ENCODE results near the gene CD74. TPM values are rescaled to one million over a fixed set of nuclear protein-coding genes. Genes with fewer than 3 reads are reported as not detected.

Gene CD74
- total and polyA plus RNA-seq, 2 of the 13 experiments (the other 11 are each of a cell fraction or from before 2014, with no cell fraction given), result 34.1 to 84.4 TPM

- TF ChIP-seq CEBPZ (IDR thresholded peaks at IDR 0.05; ENCODE audit: low read length), result no peak
- no peak for TF ChIP-seq ZSCAN25 (CRISPR knock-in tag; IDR thresholded peaks at IDR 0.05)
Measured at GRCh38 chr5:150461231-150461630, 48.5 kb upstream of the CD74 start (continued).

- Histone ChIP-seq H3K27ac (ENCODE audit: extremely low read length, insufficient read depth, low read length) (no peak overlapping the region), H3K36me3 (replicated peaks in 1 of 2; ENCODE audit: control insufficient read depth in 1 of 2, insufficient read depth in 2 of 2, low read length in 2 of 2) (no peaks in the 10 kb centered on the region), H3K4me1 (ENCODE audit: insufficient read depth, low read length) (peaks cover 62% of the 10 kb centered on the region), H3K79me2 (ENCODE audit: insufficient read depth, low read length) (no peaks in the 10 kb centered on the region), H3K9ac (ENCODE audit: insufficient read depth, low read depth, low read length) (no peak overlapping the region), H3K4me3 (replicated peaks in 1 of 3; ENCODE audit: insufficient read depth in 1 of 3, low read depth in 2 of 3, low read length in 3 of 3) (no peak overlapping the region), H3K9me3 (ENCODE audit: low read length) (no peaks in the 10 kb centered on the region), H3K4me2 (ENCODE audit: low read depth, low read length) (peak overlapping the region; percentile 12; the same call in 1 of the 2 replicates), H3K27me3 (ENCODE audit: control insufficient read depth in 1 of 2, insufficient read depth in 2 of 2, low read length in 2 of 2) (peaks cover 2 to 7% of the 10 kb centered on the region in 2 experiments; a peak in 1 of 5 replicates), H2AFZ (ENCODE audit: low read length) (no peak overlapping the region), H4K20me1 (ENCODE audit: insufficient read depth, low read length) (no peaks in the 10 kb centered on the region)
- ChIA-PET POLR2A (interaction anchor here (0.8 to 1.9 kb wide), 4 partner anchors 11 to 82 kb away, joined by 3 to 7 read pairs (median 4); partner anchors contain the start of gene RPS14), CTCF (ENCODE audit: low intra/inter-chr PET ratio, low total read pairs) (interaction anchor here (2.9 kb wide), 1 partner anchor 83 kb away, joined by 51 read pairs; no protein-coding TSS in a partner anchor)
- intact Hi-C loops (cut with micrococcal nuclease; ENCODE audit: unreplicated experiment), result loop anchor here (10.0 kb wide), 1 partner anchor 174 kb away; no protein-coding TSS in a partner anchor
- no peak for FAIRE-seq
- no peak for DNase-seq (ENCODE audit: low spot score)
- in situ Hi-C loops (cut with HindIII; ENCODE audit: extremely low pct_ligation_motif_present, low pct_unique_long_range_greater_than_20kb), result loop anchor here (25.0 kb wide), 1 partner anchor 202 kb away; the partner anchor contains the start of gene MYOZ3
- BruUV-seq (replicated peaks), result no TSS peak
- ATAC-seq, result no peak
- 23% methylated on average over 1 of the region's 2 CpGs for WGBS (ENCODE audit: low lambda C conversion rate)
- no peak for TF ChIP-seq ZEB1 (IDR thresholded peaks at IDR 0.05; ENCODE audit: insufficient replicate concordance, low read depth)
- TF ChIP-seq SKI (IDR thresholded peaks at IDR 0.05; ENCODE audit: partially characterized antibody), result no peak
- TF ChIP-seq ONECUT2 (CRISPR knock-in tag; IDR thresholded peaks at IDR 0.05), result no peak
- TF ChIP-seq EHMT2 (IDR thresholded peaks at IDR 0.05; ENCODE audit: borderline replicate concordance, low read depth, low read length), result no peak
- TF ChIP-seq SNAPC2 (CRISPR knock-in tag; IDR thresholded peaks at IDR 0.05), result no peak
- TF ChIP-seq TBL1XR1 (IDR thresholded peaks at IDR 0.05; ENCODE audit: borderline replicate concordance, low read length, partially characterized antibody), result no peak
- no peak for TF ChIP-seq MEIS1 (CRISPR knock-in tag; IDR thresholded peaks at IDR 0.05; ENCODE audit: borderline replicate concordance)
- TF ChIP-seq RFXANK (CRISPR knock-in tag; IDR thresholded peaks at IDR 0.05), result no peak
- TF ChIP-seq AKNA (CRISPR knock-in tag; IDR thresholded peaks at IDR 0.05; ENCODE audit: borderline replicate concordance), result no peak
- TF ChIP-seq ZNF496 (CRISPR knock-in tag; IDR thresholded peaks at IDR 0.05; ENCODE audit: insufficient replicate concordance), result no peak
- TF ChIP-seq POGZ (CRISPR knock-in tag; IDR thresholded peaks at IDR 0.05), result no peak
- no peak for TF ChIP-seq SRSF4 (IDR thresholded peaks at IDR 0.05; ENCODE audit: low read depth, low read length, poor library complexity, severe bottlenecking)
- no peak for TF ChIP-seq ZNF205 (CRISPR knock-in tag; IDR thresholded peaks at IDR 0.05)
- no peak for TF ChIP-seq GLI4 (CRISPR knock-in tag; IDR thresholded peaks at IDR 0.05; ENCODE audit: borderline replicate concordance)
Measured at GRCh38 chr5:150460781-150461180, 48.1 kb upstream of the CD74 start.

Measured in HepG2 (cell line).